ENCODE measurements around the gene AAMDC.

Gene AAMDC

GRCh38 chr11:77789731-77790476 is 31.0 kb upstream of the AAMDC start:
- Histone ChIP-seq H3K9me2 (replicated peaks; ENCODE audit: control insufficient read depth, low read length) (no peaks in the 10 kb centered on the region), H3F3A (ENCODE audit: control insufficient read depth, insufficient read depth) (peaks cover 3% of the 10 kb centered on the region; the same call in 1 of the 2 replicates), H3K27me3 (ENCODE audit: control insufficient read depth, low read length) (no peaks in the 10 kb centered on the region), H3K4me1 (ENCODE audit: control insufficient read depth, low read length) (peaks cover 2% of the 10 kb centered on the region), H3K79me2 (ENCODE audit: control insufficient read depth, low read length) (peaks cover 98% of the 10 kb centered on the region), H3K27ac (ENCODE audit: low read depth, low read length) (no peak overlapping the region), H4K20me1 (ENCODE audit: control insufficient read depth, insufficient read depth, low read depth, low read length) (peaks cover 3% of the 10 kb centered on the region; the same call in 1 of the 2 replicates), H3K9me3 (ENCODE audit: control insufficient read depth, insufficient read depth, low read length) (peaks cover 18% of the 10 kb centered on the region; the same call in 1 of the 2 replicates), H3K36me3 (ENCODE audit: control insufficient read depth, low read length) (peaks cover 36% of the 10 kb centered on the region), H3K4me3 (ENCODE audit: low read length) (no peak overlapping the region), H3K4me2 (ENCODE audit: low read length) (no peak overlapping the region)
- TF ChIP-seq, protein P1, sequence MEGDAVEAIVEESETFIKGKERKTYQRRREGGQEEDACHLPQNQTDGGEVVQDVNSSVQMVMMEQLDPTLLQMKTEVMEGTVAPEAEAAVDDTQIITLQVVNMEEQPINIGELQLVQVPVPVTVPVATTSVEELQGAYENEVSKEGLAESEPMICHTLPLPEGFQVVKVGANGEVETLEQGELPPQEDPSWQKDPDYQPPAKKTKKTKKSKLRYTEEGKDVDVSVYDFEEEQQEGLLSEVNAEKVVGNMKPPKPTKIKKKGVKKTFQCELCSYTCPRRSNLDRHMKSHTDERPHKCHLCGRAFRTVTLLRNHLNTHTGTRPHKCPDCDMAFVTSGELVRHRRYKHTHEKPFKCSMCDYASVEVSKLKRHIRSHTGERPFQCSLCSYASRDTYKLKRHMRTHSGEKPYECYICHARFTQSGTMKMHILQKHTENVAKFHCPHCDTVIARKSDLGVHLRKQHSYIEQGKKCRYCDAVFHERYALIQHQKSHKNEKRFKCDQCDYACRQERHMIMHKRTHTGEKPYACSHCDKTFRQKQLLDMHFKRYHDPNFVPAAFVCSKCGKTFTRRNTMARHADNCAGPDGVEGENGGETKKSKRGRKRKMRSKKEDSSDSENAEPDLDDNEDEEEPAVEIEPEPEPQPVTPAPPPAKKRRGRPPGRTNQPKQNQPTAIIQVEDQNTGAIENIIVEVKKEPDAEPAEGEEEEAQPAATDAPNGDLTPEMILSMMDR (IDR thresholded peaks at IDR 0.05; ENCODE audit: low read depth, low read length, poor library complexity, severe bottlenecking), result no peak
- no peak for TF ChIP-seq EZH2phosphoT487 (IDR thresholded peaks at IDR 0.05; ENCODE audit: borderline replicate concordance, low read length)

GRCh38 chr11:77791301-77791700 is 29.6 kb upstream of the AAMDC start:
- Histone ChIP-seq H3K27me3 (ENCODE audit: control insufficient read depth, low read length) (no peaks in the 10 kb centered on the region), H3K27ac (ENCODE audit: low read depth, low read length) (no peak overlapping the region), H3F3A (ENCODE audit: control insufficient read depth, insufficient read depth) (peaks cover 3% of the 10 kb centered on the region; the same call in 1 of the 2 replicates), H3K9me2 (replicated peaks; ENCODE audit: control insufficient read depth, low read length) (no peaks in the 10 kb centered on the region), H3K4me1 (ENCODE audit: control insufficient read depth, low read length) (no peaks in the 10 kb centered on the region), H4K20me1 (ENCODE audit: control insufficient read depth, insufficient read depth, low read depth, low read length) (no peaks in the 10 kb centered on the region; the same call in 1 of the 2 replicates), H3K36me3 (ENCODE audit: control insufficient read depth, low read length) (peaks cover 36% of the 10 kb centered on the region), H3K4me3 (ENCODE audit: low read length) (no peak overlapping the region), H3K79me2 (ENCODE audit: control insufficient read depth, low read length) (peaks cover 99% of the 10 kb centered on the region), H3K4me2 (ENCODE audit: low read length) (no peak overlapping the region), H3K9me3 (ENCODE audit: control insufficient read depth, insufficient read depth, low read length) (peaks cover 18% of the 10 kb centered on the region; the same call in 1 of the 2 replicates)
- no peak for TF ChIP-seq EZH2phosphoT487 (IDR thresholded peaks at IDR 0.05; ENCODE audit: borderline replicate concordance, low read length)
- TF ChIP-seq, protein P1 (IDR thresholded peaks at IDR 0.05; ENCODE audit: low read depth, low read length, poor library complexity, severe bottlenecking), result no peak

DNA sequence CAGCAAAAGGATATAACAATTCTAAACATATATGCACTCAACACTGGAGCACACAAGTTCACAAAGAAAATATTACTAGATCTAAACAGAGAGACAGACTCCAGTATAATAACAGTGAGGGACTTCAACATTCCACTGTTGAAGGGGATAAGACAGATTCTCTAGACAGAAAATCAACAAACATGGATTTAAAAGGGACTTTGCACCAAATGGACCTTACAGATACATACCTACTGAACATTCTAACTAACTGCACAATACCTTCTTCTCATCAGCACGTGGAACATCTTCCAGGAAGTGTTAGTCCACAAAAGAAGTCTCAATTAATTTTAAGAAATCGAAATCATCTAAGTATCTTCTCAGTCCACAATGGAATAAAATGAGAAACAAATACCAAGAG is 27.0 kb upstream of the AAMDC start:
- no peak for TF ChIP-seq EZH2phosphoT487 (IDR thresholded peaks at IDR 0.05; ENCODE audit: borderline replicate concordance, low read length)
- TF ChIP-seq, protein P1 (IDR thresholded peaks at IDR 0.05; ENCODE audit: low read depth, low read length, poor library complexity, severe bottlenecking), result no peak
- Histone ChIP-seq H3K4me2 (ENCODE audit: low read length) (no peak overlapping the region), H3K27ac (ENCODE audit: low read depth, low read length) (no peak overlapping the region), H3K4me3 (ENCODE audit: low read length) (no peak overlapping the region), H3K79me2 (ENCODE audit: control insufficient read depth, low read length) (peaks cover 100% of the 10 kb centered on the region), H3K27me3 (ENCODE audit: control insufficient read depth, low read length) (no peaks in the 10 kb centered on the region), H3K36me3 (ENCODE audit: control insufficient read depth, low read length) (peaks cover 36% of the 10 kb centered on the region), H4K20me1 (ENCODE audit: control insufficient read depth, insufficient read depth, low read depth, low read length) (no peaks in the 10 kb centered on the region; the same call in 1 of the 2 replicates), H3K4me1 (ENCODE audit: control insufficient read depth, low read length) (no peaks in the 10 kb centered on the region), H3K9me3 (ENCODE audit: control insufficient read depth, insufficient read depth, low read length) (peaks cover 18% of the 10 kb centered on the region; the same call in 1 of the 2 replicates), H3F3A (ENCODE audit: control insufficient read depth, insufficient read depth) (no peaks in the 10 kb centered on the region), H3K9me2 (replicated peaks; ENCODE audit: control insufficient read depth, low read length) (no peaks in the 10 kb centered on the region)

Data from DOHH2 (cell line).